Kidney capillary endothelial cell (primary cell): ENCODE data around the gene ADARB2.

Source experiments
- DNase-seq: peaks from one replicate; pipeline ENCODE4 v3.0.0-alpha.2; 2018; ENCODE audit warnings: low spot score

Gene ADARB2

DNA sequence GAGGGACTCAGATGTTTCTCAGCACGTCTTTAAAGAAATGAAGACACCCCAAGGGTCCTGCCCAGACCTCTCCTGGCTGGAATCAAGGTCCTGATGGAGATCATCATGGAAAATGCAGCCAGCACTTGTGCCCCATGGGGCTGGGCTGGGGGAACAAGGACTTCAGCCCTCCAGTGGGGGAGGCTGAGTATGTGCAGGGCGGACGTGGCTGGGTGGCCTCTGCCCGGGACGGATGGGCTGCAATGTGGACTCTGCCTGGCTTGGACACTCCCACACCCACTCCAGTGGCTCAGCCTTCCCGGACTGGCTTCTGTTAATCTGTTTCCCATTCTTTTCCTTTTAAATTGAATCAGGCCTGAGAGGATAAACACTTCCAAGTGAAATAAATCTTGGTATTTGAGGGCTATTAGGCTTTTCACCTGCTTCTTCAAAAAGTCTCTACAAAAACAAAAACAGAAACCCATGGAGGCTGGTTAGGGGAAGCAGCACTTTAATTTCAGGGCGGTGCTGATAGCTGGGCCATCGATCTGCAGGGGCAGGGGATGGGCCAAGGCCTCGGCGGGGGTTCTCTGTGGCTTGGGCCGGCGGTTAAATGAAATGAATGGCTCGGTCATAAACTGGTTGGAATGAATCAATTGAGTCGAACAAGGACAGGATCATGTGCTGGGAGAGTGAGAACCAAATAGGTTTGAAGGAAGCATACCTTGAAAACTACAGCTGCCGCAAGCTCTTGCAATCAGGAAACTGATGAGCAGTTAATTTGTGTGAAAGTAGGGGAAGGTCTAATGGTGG is 51.4 kb downstream of the ADARB2 start:
- DNase-seq, result no peak

GRCh38 chr10:1684991-1685390 is 52.3 kb downstream of the ADARB2 start:
- DNase-seq, result no peak

- DNase-seq, result no peak
These were observed 53.7 kb downstream of the ADARB2 start for GRCh38 chr10:1683649-1684048.

DNA sequence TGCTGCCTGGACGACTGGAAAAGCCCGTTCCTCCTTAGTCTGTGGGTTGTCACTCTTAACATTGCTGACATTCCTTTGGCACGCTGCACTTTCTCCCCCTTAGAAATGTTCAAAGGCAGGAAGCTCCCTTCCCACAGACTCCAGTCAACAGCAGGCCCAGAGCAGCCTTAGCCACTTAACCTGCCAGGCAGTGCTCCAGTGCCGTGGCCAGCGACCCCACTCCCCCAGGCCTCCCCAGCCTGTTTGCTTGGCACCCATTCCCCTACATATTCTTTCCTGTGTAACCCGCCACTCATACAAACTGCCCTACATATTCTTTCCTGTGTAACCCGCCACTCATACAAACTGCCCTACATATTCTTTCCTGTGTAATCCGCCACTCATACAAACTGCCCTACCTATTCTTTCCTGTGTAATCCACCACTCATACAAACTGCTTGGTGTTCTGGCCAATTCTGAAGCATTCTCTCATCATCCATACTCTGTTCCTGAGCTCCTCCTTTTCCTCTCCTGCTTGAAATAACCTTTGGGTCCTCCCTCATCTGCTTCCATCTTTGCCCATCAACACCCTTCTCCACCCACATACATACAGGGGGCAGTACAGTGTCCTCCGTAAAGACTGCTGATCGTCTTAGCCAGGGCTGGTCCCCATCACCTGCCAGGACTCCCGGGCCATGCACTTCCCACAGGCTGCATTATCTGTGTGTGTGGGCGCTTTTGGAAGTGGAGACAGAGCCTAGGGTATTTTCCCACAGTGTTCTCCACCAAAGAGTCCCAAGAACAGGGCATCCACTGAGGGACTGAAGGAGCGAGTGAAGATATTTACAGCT is 57.3 kb downstream of the ADARB2 start:
- DNase-seq, result no peak

- no peak for DNase-seq
These were observed 59.2 kb downstream of the ADARB2 start for GRCh38 chr10:1678084-1678483.

- no peak for DNase-seq
These were observed 59.9 kb downstream of the ADARB2 start for GRCh38 chr10:1677307-1677939.

DNA sequence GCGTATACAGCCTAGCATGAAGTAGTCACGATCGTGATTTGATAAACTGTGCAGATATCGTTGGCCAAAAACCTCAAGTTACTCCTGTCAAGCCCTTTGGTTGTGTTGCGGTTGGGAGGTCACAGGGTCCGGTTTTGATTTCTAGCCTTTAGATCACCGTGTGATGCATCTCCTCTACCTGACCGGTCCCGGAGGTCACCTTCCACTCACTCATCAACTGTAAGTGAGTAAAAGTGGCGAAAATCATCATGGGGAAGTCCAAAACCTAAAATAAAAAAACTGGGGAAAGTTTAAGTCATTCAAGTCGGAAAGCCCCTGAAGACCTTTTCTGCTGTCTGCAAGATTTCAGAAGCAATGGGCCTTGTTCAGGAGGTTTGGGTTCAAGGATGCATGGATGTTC is 62.8 kb downstream of the ADARB2 start:
- no peak for DNase-seq

GRCh38 chr10:1673568-1674345 is 63.6 kb downstream of the ADARB2 start:
- no peak for DNase-seq

- no peak for DNase-seq
These were observed 65.1 kb downstream of the ADARB2 start for GRCh38 chr10:1672001-1672781.

GRCh38 chr10:1671366-1672000 is 65.8 kb downstream of the ADARB2 start:
- no peak for DNase-seq

GRCh38 chr10:1670541-1671365 is 66.6 kb downstream of the ADARB2 start:
- no peak for DNase-seq

DNA sequence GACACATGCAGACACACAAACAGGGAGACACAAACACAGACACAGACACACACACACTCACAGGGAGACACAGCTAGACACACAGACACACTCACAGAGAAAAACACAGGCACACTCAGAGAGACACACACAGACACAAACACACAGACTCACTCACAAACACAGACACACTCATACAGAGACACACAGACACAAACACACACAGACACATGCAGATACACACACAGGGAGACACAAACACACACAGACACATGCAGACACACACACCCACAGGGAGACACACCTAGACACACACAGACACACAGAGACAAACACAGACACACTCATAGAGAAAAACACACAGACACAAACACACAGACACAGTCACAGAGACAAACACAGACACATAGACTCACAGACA is 67.9 kb downstream of the ADARB2 start:
- no peak for DNase-seq

- DNase-seq, result no peak
These were observed 68.9 kb downstream of the ADARB2 start for GRCh38 chr10:1668399-1668798.

GRCh38 chr10:1667392-1667791 is 69.9 kb downstream of the ADARB2 start:
- no peak for DNase-seq

- DNase-seq, result no peak
These were observed 71.2 kb downstream of the ADARB2 start for GRCh38 chr10:1666147-1666546.

- no peak for DNase-seq
These were observed 71.6 kb downstream of the ADARB2 start for GRCh38 chr10:1665681-1666080.

GRCh38 chr10:1665021-1665661 is 72.2 kb downstream of the ADARB2 start:
- no peak for DNase-seq

DNA sequence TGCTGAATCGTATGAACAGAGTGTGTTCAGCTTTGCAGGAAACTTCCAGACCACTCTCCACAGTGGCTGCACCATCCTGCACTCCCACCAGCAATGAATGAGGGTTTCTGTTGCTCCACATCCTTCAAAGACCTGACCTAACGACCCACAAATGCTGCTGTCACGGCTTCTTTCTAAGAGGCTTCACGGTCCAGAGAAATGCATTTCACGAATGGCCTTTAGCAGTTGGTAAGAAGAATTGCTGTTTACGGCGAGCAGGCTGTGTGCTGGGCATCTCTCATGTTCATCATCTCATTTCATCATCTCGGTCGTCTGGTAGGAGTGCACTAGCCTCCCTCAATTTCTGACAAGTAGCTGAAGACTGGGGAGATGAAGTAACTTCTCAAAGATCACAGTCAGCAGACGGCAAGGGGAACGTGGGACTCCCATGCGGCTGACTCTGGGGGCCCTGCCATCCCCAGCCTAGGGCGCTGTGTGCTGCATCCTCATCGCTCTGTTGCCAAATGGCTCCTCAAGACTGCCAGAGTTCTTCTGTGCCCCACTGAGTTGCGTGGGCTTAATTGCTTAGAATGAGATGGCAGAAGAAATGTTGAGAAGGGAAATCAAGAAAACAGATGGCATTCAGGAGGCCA is 72.9 kb downstream of the ADARB2 start:
- DNase-seq, result no peak

GRCh38 chr10:1663226-1663625 is 74.1 kb downstream of the ADARB2 start:
- no peak for DNase-seq
